GM21786 (cell line): ENCODE data around the gene EXO1.
"Not testable (repeated sequence)": the region's sequence is repeated elsewhere in the genome, so short reads cannot be mapped to it uniquely, and the experiment has no call there.

Source experiments
- ATAC-seq: cut with Tn5 transposase; IDR thresholded peaks from one replicate; pipeline ENCODE4 v1.9.1; 2021; ENCODE audit not compliant: unreplicated experiment

Gene EXO1

DNA sequence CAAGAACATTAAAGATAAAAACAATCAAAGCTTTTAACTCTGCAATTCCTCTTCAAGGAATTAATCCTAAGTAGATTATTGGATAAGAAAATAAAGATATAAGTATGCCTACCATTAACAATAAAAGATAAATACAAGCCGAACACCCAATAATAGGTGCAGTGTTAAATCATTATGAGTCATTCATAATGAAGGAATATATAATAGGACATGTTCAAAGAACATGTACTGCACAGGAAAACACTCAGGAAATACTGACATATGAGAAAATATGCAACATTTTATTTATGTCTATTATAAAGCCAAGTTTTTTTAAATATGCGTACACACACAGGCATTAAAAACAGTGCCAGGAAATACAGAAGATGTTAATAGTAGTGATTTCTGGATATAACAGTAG is 11.1 kb upstream of the EXO1 start:
- no peak for ATAC-seq

DNA sequence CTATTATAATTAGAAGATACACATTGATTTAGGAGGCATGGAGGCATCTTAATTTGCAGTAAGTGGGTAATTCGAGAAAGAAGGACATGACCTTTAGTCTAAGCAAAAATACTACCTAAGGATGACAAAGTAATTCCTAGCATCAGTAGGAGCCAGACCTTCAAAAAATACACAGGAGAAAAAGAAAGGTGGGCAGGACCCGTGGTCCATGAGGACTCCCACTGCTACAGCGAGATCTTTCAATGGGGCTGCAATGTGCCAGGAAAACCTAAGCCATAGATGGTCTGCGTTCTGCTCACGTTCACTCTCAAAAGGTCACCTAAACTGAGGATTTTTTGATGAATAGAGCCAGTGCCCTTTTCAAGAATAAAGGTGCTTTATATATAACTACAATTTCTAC is 10.6 kb upstream of the EXO1 start:
- no peak for ATAC-seq

DNA sequence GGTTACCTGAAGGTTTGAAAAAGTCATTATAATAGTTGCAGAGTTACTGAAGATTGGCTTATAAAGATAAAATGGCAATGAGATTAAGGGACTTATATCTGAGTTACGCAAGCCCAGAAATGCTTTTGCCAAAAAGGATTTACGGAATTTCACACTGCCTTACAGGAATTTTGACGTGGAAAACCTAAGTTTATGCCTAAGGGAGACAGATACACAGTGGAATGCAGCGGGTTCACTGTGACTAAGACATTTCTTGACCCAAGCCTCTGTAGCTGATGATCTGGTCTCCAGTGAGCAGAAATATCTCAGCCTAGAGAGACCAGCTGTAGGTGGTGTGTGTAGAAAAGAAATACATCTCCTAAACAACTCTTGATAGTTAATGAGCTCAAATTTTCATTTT is 10.1 kb upstream of the EXO1 start:
- ATAC-seq: no peak

DNA sequence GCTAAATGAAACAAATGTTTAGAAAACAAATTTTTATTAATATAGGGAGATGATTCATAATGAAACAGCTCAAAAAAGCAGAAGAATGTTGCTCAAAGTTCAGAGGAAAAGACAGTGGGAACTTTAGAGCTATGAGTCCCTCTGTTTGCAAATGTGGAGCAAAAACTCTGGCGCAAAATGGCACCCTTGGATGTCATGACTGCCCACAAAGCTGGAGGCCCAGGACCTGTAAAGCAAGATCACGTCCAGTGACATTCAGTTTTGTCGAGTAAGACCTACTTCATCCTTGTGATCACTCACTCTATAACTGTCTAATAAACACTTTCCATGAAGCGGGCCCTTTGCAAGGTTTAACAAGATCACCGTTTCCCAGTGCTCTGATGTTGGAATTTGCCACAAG is 9.1 kb upstream of the EXO1 start:
- ATAC-seq: peak; percentile 15

DNA sequence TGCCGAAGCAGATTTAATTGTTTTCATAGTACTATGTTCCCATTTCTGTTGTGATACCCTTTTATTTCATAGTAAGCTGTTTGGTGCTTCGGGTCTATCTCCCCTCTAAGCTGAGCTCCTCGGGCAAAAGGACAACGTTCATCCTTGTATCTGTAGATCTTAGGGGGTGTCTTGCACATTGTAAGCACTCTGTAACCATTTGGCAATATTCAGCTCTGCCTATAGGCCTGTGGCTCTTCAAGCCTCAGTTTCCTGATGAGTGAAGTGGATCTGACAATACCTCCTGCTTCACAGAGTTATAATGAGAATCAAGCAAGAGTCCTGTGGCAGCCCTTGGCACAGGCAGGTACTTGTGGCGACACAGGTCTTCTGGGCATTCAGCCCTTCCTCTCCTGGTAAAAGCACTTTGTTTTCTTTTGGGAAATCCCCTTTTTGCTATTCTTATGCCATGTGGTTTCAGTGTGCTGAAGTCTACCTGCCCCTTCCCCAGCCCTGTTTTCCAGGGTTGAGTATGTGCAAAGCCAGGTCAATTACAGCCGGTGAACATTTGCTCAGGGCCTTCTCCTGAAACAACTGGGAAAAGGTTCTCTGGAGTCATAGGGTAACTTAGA is 8.5 kb upstream of the EXO1 start:
- peak; percentile 66 for ATAC-seq

DNA sequence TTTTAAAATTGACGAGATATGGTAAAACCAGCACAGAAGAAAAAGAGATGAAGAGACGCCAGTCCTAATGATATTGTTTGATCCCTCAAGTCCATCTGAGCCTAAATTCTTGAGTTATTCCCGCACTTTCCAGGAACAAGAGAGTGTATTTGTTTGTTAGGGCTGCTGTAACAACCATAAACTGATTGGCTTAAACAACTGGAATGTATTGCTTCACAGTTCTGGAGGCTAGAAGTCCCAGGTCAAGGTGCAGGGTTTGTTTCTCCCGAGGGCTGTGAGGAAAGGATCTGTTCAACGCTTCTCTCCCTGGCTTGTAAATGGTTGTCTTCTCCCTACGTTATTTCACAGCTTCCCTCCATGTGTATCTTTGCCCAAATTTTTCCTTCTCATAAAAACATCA is 7.8 kb upstream of the EXO1 start:
- ATAC-seq: no peak

DNA sequence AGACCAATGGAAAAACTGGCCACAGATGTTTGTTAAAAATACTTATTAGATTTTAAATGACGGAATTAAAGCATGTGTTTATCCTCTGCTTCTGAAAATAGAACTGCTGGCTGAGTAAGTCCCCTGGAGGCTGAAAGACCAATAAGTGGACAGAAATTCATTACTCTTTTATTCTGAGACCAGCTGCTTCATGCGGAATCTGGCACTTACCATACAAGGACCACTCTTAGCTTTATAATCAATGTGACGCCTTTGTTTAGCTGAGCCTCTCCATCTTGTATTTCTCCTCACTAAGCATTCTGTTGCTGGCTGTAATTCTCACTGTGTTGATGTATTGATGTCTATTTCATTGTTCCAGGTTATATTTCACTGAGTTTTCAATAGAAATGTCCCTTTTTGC is 6.3 kb upstream of the EXO1 start:
- ATAC-seq: no peak

DNA sequence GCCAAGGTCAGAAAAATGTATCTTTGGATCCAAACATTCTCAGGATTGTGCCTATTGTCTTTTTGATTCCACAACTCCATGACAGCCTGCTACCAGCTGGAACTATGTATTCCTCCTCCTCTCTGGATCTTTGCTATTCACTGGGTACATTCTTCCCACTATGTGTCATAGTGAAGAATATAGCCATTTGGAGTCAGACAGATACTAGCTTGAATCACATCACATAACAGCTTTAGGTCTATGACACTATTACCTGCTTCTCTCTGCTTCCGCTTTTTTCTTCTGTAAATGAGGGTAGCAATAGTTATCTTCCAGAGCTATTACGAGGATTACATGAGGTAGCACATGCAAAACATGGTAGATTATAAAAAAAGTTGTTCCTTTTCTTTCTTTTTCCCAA is 5.4 kb upstream of the EXO1 start:
- no peak for ATAC-seq

DNA sequence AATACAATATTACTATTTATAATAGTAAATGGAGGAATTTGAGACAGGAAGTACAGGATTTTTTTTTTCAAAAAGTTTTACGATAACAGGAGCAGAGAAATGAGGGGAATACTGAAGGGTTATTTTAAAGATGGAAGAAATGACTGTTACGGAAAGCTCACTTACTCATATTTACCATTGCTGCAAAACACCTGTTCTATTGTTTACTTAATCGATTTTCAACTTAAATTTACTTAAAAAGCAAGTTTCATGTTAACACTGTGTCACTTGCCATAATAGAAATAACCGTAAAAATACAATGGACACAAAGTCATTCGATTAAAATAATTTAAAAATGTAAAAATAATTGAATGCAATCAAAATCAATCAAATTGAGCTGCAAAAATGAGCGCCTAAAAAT is 3.4 kb upstream of the EXO1 start:
- ATAC-seq: no peak

DNA sequence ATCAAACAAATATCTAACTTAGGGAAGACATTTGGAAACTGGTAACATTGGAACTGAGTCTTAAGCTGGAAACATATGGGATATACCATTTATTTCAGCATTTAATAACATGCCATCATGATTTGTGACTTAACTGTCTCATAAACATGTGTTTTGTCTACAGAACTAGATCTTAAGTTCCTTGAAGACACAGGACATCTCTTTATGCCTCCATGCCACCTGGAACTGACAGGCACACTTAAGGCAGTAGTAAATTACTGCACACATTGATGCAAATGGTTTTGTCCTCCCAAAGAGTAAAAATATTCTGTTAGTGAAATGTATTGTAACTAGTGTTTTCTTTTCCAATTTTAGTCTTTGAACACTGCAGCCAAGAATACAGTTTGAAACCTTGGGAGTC is 1.6 kb upstream of the EXO1 start:
- no peak for ATAC-seq

DNA sequence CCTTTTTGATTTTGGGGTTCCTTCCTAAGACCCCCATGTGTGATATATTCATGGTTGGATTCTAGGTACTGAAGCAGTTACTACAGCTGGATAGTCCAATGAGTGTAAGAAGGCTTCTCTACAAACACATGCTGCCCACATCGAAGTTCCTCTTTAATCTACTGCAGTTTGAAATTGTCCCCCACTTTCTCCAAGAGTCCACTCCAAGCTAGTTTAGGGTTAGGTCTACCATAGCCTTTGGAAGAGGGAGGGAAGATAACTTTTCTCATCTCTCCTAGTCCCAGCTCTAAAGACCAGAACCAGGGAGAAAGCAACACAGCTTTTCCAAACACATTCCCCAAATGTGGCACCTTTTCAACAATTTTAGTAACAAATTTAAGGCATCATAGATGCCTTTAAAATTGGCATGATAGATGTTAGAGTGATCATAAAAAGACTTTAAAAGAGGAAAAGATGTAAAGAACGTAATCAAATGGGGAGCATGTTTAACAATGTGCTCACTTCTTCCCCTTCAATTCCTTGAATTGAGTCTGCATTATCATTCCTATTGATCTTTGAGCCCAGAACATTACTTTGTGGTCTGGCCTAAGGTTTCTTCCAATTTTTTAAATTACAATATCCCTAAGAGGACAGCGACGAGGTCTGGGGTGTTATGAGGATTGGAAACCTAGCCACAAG is 1.0 kb upstream of the EXO1 start:
- no peak for ATAC-seq

DNA sequence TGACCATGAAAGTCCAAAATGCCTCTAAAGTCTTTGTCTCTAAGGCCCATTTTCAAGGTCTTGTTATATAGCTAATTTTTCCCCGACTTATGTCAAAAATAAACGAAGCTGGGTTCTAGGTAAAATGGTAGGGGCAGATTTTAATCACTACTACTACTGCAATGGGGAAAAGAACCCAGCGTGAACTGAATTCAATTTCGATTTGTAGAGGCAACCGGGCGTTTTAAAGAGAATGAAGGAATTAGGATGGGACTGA is 536 bp upstream of the EXO1 start:
- ATAC-seq: no peak

DNA sequence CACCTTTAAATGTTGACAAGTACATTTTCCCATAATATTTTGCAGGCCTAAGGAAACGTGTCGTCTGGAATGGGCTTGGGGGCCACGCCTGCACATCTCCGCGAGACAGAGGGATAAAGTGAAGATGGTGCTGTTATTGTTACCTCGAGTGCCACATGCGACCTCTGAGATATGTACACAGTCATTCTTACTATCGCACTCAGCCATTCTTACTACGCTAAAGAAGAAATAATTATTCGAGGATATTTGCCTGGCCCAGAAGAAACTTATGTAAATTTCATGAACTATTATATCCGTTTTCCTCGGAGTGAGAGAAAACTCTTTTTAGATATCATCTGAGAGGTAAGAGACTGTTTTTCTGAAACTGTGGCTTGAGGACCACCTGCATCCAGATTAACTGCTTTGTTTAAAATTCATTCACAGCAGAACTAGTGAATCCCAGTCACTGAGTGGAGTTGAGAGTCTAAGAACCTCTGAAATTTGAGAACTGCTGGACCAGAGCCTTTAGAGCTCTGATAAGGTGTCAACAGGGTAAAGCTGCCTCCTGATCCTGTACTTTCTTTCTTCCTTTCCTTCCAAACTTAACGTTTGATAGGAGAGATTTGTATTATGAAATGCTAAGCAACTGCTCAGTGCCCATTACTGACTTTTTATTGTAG is 811 bp downstream of the EXO1 start:
- ATAC-seq: no peak

DNA sequence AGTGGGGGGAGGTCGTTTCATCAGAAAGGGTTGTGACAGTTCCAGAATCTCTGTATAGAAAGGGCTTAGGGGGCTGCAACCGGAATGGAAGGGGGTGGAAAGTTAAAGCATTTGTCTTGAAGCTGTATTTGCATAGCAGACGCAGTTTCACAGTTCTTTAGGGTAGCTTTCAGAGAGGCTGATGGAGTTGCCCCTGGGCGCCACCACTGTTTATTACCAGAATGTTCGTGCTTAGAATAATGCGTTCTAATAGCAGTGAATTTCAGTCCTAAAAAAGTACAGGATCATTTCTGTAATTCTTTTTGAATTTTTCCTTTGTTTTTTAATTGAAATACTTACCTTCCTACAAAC is 1.3 kb downstream of the EXO1 start:
- no peak for ATAC-seq

DNA sequence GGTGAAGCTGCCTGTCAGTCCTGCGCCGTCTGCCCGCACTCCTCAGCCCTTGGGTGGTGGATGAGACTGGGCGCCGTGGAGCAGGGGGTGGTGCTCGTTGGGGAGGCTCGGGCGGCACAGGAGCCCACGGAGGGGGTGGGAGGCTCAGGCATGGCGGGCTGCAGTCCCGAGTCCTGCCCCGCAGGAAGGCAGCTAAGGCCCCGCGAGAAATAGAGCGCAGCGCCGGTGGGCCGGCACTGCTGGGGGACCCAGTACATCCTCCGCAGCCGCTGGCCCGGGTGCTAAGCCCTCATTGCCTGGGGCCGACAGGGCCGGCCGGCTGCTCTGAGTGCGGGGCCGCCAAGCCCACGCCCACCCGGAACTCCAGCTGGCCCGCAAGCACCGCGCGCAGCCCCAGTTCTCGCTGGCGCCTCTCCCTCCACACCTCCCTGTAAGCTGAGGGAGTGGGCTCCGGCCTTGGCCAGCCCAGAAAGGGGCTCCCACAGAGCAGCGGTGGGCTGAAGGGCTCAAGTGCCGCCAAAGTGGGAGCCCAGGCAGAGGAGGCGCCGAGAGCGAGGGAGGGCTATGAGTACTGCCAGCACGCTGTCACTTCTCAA is 7.6 kb downstream of the EXO1 start:
- ATAC-seq: not testable (repeated sequence)

DNA sequence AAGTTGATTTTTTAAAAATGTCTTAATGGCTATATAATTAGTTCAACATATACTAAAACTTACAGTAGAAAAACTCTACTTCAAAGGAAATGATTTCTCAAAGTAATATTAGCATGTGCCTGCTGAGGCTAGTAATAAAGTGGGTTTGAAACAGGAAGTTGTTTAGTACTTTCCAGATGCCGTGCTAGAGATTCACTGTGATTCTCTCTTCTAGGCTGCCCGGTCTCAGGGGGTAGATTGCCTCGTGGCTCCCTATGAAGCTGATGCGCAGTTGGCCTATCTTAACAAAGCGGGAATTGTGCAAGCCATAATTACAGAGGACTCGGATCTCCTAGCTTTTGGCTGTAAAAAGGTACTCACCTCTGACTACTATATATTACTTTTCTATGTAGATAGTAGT is 9.1 kb downstream of the EXO1 start:
- ATAC-seq: peak; percentile 84

DNA sequence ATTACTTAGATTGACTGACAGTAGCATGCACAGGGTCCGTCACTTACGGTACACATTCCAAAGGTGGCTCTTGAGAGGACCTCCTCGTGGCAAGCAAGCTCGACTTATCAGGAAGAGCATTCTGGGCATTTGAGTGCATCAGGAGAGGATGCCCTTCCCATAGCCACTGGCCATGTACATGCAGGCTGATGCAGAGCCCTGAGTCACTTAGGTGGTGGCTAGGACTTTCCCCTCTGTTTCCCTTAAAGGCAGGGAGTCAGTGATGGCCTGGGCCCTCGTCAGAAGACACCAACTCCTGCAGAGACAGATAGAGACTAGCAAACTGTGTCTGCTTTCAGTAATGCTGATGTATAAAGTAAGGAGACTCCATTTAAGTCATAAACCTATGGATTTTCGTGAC is 12.9 kb downstream of the EXO1 start:
- ATAC-seq: no peak

DNA sequence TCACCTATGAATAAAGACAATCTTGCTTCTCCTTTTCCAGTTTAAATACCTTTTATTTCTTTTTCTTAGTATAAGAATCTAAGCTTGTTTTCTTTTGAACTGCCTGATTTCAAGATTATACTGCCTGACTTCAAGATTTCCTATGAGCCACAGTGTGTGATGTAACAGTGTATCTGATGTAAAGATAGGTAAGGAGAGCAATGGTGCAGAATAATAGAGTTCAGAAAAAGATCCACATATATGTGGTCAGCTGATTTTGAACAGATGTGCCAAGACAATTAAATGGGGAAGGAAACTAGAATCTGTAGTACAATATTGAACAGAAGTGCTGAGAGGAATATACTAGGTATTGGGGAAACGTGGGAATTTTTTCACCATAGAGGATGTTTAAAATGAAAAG is 21.0 kb downstream of the EXO1 start:
- ATAC-seq: no peak

DNA sequence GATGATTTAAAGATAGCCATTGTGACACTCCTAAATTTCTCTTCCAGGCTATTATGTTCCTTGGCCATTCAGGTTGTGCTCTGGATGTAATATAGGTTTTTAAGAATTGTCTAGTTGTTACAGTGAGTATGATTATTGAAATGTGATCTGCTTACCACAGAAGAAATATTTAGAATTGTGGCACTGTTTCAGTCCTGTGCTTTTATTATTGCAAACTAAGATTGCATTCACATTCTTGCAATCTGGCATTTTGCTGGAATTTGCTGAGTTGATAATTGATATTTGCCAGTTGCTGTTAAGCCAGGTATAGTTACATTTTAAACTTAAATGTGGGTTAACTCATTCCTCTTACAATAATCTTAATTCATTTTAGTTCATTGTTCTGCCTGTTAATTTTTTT is 22.3 kb downstream of the EXO1 start:
- ATAC-seq: no peak

DNA sequence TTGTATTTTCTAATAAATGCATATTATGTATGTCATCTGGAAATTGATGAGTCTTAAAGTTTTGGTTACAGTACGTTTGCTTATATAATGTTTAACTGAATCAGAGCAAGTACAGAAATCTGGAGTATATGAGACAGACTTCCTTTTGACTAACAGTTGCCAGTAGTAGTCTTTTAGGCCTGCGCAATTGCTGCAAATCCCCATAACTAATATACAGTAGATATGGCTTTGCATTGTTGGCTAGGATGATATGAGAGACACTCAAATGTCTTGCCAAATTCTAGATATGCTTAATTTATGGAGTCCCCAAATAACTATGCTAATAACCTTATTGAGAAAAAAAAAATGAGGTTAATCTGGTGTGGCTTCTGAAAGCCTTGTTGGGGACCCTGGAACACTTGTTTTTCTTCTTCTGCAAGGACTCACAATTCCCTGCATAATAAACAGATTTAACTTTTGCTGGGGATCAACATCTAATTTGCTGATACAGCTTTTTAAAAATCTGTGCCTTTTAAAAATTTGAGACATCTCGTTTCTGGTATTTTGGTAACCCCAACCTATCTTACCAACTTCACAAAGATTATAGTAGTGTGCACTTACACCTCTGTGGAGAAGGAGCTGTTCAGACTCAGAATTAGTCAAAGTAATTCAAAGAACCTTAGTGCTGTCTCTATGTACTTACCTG is 22.9 kb downstream of the EXO1 start:
- ATAC-seq: no peak

DNA sequence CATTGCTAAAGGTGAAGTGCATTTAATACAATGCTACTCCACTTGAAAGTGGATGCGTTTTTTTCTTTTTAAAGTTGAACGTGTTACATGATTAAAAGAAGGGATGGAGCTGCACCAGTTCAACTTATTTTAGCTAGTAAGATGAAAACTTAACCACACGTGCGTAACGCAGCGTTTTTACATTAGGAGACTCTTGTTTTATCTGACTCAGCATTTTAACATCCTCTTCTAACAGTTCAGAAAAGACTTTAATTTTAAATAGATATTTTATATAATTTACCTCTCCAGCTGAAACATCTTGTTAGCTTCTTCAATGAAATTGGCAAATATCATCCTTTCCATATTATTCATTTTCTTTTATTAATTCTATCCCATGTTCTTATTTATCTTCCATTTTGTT is 33.4 kb downstream of the EXO1 start:
- ATAC-seq: no peak

DNA sequence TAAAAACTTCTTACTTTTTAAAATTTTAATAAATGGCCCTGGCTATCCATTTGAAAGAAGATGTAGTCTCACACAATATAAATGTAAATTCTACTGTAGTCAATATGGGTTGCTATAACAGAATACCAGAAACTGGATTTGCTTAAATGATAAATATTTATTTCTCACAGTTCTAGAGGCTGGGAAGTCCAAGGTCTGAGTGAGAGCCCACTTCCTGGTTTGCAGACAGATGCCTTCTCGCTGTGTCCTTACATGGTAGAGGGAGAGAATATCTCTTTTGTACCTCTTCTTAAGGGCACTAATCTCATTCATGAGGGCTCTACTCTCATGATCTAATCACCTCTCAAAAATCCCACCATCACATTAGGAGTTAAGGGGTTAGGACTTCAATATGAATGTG is 35.2 kb downstream of the EXO1 start:
- no peak for ATAC-seq
